HG02571 (cell line): ENCODE measurements around the gene KRT85.
"Not testable (repeated sequence)": the region's sequence is repeated elsewhere in the genome, so short reads cannot be mapped to it uniquely, and the experiment has no call there.

Experiments
- ATAC-seq: cut with Tn5 transposase; IDR thresholded peaks from one replicate; pipeline ENCODE4 v1.9.1; 2021; ENCODE audit warnings: mild to moderate bottlenecking, moderate library complexity; ENCODE audit not compliant: unreplicated experiment

Gene KRT85

DNA sequence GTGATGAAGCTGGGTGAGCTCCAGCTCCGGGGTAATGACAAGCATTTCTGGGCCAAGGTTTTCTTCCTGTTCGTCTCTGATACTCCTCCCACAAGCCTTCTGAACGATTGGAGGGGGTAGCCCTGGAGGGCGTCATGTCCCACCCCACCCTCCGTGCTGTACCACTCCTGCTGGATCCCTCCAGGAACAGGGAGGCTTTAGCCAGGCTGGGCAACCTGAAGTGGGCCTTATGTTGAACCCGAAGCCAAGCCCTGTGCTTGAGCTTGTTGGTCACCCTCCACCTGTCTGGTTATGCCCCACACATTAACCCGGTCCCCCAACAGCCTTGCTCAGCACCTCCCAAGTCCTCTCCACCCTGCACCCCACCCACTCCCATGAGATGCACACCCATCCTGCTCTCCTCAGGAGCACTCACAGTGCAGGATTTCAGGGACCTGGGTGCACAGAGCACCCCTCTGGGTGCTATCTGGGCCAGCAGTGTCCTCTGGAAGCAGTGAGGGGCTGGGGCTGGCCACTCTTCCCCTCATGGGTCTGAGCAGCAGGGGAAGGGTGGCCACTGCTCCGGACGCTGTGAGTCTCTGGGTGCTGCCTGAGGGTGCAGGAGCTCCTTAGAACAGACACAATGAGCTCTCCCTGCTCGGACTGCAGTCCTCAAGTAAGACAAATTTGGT is 39.3 kb downstream of the KRT85 start:
- ATAC-seq, result no peak

DNA sequence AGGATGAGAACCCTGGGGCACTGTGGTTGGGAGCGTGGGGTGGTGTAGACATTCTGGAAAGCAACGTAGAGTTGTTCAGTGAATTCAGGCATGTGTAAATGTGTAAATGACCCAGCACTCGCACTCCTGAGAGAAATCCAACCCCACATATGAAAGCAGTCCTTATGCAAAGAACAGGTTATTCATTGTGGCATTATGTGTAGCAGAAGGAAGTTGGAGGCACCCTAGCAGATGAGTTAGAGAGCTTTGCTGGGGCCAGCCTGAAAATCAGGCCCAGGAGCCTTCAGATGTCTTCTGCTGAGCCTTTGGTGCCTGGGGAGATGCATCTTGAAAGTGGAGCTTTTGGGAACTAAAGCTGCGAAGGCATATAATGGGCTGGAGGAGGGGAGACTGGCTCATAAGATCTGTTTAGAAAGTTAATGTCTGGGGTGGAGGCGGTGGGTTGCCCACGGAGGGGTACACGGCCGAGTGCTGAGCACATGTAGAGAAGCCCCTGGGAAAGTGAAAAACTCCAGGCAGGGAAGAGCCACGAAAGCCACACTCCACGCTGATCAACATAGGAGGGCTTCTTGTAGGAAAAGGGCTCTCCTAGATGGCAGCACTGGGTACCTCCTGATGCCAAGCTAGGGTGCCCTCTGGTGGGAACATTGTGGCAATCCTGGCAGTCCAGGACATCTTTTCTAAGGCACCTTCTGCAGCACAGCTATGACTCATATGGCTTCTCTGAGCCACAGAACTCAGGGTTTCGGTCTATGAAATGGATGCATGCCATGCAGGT is 40.0 kb downstream of the KRT85 start:
- ATAC-seq, result peak; percentile 93

DNA sequence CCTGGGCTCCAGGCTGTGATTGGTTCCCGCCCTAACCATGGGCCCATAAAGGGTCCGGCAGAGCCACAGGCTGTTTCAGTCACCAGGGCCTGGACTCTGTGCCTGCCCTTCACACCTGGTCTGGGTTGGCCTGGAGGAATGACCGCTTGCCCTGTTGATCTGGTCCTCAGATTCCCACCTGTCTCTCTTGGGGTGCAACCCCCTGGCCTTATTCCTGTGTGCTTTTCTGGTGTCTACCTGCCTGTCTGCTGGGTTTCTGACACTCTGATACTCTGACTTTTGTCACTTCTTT is 43.2 kb downstream of the KRT85 start:
- no peak for ATAC-seq

DNA sequence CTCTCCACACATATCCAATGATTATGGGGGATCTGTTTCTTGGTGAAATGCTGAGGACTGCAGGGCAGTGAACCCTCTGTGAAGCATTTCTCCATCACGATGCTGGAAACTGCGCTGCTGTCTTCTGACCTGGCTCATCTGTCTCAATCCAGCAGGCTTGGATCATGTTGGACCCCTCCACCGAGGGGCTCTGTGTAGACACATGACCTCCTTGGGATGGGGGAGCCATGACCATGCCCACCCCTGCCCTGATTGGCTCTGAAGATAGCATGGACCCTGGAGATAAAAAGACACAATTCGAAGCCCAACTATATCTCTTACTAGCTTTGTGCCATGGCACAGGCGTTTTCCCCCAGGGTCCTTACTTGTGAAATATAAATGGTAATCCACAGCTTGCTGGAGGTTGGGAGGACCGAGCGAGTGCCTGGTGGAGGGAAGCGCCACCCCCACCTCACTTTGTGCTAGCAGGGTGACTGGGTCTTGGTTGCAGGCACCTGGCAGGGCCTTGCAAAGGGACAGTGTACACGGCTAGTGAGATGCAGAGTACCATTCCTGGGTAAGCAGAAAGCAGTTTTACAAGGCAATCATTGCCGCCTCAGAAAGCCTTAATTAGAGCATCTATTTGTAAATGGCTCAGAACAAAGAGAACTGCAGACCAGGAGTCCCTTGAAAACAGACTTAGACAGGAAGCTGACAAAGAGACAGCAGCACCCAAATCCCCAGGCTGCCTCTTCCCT is 43.7 kb downstream of the KRT85 start:
- ATAC-seq, result no peak

DNA sequence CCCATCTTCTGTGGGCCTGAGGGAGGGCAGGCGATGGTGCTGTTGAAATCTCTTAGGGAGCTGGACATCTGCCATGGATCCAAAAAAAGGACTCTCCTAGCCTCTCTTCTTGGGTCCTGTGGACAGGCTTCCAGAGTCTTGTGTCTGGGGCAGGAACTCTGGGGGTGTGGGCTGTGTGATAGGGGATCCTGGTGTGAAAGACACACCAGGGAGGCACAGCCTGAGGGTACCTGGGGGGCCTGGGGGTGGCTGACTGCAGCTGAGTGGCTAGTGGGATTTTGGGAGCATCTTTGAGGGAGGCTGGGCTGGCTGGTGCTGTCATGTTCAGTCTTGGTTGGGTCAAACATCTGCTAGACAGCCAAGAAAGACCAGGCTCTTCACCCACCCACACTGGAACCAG is 44.3 kb downstream of the KRT85 start:
- no peak for ATAC-seq

DNA sequence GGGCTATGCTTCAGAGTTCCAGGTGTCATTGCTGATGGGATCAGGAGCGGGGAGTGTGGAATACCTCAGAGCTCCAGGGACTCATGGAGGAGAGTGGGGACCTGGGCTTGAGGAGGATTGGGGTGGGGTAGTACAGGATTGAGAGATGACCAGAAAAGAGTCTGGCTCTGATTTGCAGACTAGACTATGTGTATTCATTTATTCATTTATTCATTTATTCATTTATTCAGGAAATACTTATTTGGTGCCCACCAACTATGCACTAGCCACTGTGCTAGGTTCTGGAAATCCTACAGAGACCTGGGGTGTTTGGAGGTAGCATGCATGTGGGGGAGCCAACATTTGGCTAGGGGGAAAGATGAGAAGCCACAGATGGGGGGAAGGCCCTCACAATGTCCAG is 45.2 kb downstream of the KRT85 start:
- ATAC-seq, result no peak

DNA sequence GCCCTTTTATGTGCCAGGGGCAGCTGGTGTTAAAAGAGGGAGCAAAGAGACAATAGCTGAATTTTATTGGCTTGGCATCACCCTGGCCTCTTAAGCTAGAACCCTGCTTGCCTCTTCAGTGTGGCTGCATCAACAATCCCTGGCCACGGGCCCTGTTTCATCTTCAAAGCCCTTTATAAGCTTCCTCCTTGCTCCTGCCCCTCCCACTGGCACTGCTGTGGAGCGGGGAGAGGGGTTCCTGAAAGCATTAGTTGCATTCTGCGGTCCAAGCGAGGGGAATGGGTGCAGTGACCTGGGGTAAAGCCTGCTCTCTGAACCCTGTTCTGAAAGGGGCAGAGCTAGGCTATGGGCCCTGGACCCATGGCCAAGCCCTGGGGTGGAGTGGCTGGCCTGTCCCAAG is 45.9 kb downstream of the KRT85 start:
- ATAC-seq, result no peak

DNA sequence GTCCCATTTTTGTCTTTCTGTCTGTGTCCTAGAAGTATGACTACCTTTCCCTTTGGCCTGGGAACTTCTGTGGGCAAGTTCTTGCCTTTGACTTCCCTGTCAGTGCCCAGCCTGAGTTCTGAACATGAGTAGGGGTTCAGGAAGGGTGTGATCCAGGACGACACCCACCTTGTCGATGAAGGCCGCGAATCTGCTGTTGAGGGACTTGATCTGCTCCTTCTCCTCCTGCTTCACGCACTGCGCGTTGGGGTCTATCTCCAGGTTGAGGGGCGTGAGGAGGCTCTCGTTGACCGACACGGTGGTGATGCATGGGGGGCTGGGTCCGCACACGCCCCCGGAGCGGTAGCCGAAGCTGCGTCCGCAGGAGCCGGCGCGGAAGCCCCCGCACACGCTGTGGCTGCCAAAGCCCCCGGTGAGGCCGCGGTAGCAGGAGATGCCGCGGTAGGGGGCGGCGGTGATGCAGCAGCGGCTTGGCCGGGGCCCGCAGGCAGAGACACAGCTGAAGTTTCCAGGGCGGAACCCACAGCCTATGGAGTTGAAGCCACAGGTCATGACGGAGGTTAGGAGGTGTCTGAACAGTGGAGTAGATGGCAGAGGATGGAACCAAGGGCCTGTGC is 46.4 kb downstream of the KRT85 start, which contains the start of gene KRT83:
Gene KRT83, minus strand, starts transcription at position 615 of the 617 bp plus-strand sequence. Its CDS starts 63 bp downstream, at position 552.
- ATAC-seq, result no peak

DNA sequence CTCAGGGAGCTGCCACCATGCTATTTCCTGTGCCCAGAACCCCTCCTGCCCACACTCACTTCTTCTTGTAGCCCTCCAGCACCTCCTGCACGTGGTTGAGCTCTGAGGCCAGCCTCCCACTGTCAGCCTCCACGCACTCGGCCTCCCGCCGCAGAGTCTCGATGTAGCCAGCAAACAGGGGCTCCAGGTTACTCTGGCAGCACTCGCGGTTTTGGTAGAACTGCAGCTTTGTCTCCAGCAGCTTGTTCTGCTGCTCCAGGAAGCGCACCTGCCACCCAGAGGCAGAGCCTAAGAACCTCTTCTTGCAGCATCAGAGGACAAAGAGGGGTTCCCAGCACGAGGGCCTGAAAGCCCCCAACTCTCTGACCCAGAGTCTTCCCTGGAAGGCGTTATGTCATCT is 48.2 kb downstream of the KRT85 start:
- ATAC-seq, result no peak

DNA sequence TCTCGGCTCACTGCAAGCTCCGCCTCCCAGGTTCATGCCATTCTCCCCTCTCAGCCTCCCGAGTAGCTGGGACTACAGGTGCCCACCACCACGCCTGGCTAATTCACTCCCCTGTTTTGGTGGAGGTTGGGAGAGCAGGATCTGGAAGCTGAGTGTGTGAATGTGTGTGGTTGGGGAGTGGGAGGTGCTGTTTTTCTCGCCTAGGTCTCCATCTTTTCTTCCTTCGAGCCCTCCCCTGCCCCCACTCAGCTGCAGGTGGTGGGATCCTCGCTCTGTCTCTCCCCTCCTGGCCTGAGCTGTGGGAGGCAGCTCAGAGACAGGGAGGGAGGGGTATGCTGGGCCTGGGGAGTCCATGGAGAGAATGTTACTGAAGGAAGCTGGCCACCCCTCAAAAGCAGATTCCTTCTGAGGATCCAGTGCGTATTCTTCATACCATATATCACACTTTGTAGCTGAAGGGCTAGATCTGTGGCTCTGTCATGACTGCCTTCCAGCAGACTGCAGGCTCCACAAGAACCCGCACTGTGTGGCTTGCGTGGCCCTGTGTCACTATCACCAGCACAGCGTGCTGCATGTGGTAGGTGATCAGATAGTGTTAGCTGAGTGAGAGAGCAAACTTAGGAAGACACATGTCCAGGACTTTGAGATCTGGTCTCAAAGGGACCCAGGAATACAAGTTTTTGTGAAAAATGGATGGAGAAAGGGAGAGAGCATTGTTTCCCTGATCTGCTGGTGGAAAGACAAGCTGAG is 48.9 kb downstream of the KRT85 start:
- no peak for ATAC-seq

DNA sequence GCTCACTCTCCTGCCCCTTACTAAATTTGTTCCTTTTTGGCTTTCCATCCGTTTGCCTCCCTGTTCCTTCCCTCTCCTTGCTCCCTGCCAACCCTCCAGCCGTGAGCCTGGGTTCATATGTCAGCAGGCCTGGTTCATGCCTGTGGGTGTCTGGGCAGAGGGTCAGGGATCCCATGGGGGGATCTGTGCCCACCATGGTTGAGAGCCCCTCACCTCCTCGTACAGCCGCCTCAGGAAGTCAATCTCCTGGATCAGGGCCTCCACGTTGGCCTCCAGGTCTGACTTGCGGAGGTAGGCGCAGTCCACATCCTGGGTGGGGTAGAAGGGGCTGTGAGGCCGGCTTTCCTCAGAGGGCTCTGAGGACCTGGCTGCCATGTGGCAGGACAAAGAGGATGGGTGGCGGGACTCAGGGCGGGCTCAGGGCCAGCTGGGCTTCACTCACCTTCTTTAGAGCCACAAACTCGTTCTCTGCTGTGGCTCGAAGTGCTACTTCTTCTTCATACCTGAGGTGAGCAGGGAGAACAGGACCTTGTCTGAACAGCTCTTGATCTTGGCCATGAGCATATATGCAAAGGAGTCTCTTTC is 49.7 kb downstream of the KRT85 start:
- ATAC-seq, result no peak

DNA sequence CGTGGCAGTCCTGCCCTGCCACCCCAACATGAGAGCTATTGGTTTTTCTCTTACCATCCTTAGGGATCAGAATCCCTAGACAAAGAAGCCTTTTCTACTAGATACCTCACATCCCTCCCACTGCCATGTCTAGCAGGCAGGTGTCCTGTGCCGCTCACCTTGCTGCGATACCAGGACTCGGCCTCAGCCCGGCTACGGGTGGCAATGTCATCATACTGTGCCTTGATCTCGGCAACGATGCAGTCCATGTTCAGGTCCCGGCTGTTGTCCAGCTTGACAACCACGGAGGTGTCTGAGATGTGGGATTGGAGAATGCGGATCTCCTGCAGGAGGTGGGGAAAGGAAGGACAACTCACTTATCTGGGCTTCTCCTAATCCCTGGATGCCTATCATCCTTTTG is 50.6 kb downstream of the KRT85 start:
- no peak for ATAC-seq

DNA sequence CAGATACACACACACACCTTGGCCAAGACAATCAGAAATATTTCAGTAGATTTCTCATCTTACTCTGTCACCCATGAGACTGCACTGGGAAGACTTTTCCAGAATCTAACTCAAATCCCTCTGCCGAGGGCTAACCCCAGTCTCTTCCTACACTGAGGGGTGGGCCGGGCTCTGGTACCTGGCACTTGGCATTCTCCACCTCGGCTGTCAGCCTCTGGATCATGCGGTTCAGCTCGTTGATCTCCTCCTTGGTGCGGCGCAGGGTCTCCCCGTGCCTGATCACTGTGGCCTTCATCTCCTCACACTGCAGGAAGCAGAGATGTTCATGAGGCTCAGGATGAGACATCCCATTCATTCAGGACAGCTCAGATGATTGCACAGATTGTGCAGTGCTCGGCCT is 51.0 kb downstream of the KRT85 start:
- no peak for ATAC-seq

DNA sequence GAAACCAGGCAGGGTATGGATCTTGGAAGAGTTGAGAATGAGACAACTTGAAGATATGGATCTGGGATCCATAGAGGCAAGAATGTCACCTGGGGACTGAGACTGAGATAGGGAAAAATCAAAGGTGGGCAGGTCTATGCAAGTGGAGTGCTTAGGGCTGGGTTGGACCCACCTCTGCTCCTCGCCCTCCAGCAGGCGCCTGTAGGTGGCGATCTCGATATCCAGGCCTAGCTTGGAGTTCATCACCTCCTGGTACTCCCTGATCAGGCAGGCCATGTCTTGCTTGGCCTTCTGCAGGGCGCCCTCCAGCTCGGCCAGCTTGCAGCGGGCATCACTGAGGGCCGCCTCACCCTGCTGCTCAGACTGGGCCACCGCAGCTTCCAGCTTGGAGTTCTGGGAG is 51.6 kb downstream of the KRT85 start:
- ATAC-seq, result not testable (repeated sequence)

DNA sequence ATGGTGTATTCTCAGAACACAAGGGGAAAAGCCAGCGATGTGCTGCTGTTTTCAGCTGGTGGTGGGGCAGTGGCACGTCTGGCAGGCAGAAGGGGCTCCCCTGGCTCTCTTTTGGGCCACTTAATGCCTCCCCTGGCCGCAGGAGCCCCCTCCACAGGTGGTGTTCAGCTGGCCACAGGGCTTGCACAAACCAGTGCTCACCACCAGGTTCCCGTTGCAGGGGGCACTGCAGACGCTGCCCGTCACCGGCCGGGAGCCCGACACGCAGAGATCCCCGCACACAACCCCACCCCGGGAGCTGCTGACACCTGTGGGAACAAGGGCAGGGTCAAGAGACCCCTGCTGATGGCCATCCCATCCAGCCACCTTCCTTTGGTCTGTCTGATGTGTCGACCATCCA is 52.8 kb downstream of the KRT85 start:
- no peak for ATAC-seq

DNA sequence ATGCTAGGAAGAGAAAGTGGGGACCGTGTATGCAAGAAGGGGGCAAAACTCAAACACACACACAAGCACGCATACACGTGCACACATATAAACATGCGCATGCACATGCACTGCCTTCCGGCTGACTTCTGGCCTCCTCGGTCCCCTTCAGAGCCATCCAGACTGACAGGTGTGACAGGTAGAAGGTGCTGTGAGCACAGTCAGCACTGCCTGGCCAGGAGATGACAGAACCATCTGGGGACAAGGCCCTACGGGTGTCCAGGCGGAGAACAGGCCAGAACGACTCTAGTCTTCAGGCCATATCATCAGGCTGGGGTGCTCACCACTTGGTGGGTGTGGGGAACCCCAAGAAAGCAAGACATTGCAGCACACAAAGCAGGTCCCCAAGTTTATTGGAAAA is 53.4 kb downstream of the KRT85 start:
- no peak for ATAC-seq

DNA sequence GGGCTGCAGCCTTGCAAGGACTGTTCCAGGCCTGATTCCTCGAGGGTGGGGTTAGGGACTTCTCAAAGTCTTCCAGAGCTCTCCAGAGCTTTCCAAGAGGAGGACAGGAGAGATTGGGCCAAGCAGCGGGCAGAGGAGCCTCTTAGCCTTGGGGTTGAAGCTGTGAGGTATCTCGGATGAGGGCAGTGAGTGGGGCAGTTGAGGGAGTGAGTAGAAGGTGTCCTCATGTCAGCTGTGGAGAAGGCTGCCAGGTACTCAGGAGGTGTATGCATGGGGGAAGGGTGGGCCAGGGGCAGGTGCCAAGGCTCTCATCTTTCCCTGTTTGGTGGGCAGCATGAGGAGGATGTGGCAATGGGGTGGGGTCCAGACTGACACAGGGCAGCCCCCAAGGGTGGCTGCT is 53.8 kb downstream of the KRT85 start:
- no peak for ATAC-seq

DNA sequence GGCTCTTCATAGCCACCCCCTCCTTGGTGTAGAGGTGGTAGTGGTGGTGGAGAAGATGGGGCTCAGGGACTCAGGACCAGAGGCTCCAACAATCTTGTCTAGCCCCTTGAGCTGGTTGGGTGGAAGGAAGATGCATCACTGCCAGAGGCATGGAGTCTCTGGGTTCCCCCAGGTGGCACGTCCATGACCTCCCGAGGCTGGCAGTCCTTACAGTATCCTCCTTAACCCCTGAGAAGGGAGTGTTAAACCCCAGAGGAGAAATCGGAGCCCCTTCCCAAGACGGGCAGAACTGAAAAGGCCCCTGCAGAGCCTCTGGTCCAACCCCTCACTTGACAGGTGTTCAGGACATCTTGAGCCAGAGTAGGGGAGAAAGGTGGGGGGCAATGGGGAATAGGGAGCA is 55.2 kb downstream of the KRT85 start:
- no peak for ATAC-seq

DNA sequence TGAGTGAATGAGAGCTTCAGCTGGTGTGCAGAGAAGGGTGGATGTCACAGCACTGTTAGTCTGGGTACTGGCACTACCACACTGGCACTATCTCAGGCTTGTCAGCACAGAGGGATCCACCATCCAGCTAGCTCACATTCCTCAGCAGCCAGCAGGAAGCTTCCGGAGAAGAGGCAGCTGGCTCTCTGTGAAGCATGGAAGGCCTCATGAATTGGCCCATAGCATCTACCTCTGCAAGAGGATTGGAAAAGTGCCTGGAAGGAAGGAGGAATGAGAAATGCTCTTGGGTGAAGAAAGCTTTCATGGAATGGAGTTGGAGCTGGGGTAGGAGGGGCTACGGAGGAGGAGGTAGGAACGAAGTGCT is 56.0 kb downstream of the KRT85 start:
- no peak for ATAC-seq

DNA sequence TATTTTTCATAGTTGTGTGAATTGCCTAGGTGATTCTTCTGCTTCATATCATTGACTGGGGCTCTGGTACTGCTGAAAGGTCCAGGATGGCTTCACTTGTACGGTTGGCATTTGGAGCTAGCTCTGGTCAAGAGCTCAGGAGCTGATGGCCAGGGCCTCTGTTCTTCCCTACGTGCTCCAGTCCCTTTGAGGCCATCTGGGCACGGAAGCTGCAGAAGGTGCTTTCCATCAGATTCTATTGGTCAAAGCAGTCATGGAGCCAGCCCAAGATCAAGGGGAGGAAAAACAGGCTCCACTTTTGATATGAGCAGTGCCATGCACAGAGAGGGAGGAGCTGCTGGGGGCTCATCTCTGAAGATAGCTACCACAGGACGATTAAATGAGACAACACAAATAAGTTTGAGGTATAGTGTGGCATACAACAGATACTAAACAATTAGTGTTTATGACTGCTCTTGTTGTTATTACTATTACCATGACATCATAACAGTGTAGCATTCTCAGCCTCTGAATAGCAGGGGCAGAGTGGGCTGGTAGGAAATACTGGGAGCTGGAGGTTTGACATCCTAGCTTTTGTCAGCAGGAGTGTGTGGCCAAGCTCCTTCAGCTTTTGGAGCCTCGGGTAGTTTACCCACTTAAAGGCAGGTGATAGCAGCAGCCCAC is 56.5 kb downstream of the KRT85 start:
- ATAC-seq, result no peak
